HCT116 (cell line): ENCODE results near the gene NSMCE1. TPM values are rescaled to one million over a fixed set of nuclear protein-coding genes. Genes with fewer than 3 reads are reported as not detected.

ENCODE experiments used
- ATAC-seq: fragments of 200-7000 bp; cut with Tn5 transposase; 2 replicates; pipeline ENCODE4 v1.9.1; 2020; ENCODE audit warnings: mild to moderate bottlenecking, moderate library complexity
- BruUV-seq: library from RNA; stranded (reverse); fragments of 400-500 nt; replicated peaks from 2 replicates; lab custom pipeline; 2021; lab: Mats Ljungman, UMichigan
- CTCF ChIA-PET: fragments of 300-600 bp; sonication (Branson Sonifier 250); formaldehyde crosslinking; loops from one replicate; lab custom pipeline; 2021; ENCODE audit warnings: antibody characterized with exemption; lab: Charles Lee
- POLR2A ChIA-PET: fragments of 300-600, 350-600 bp; sonication (Branson Sonifier 250); formaldehyde crosslinking; loops from one replicate; lab custom pipeline; 2021; ENCODE audit warnings: antibody characterized with exemption; lab: Charles Lee
- RAD21 ChIA-PET, 2 experiments: fragments of 300-600 bp; sonication (Branson Sonifier 250); formaldehyde crosslinking; loops; one replicate each; lab custom pipeline; 2023; ENCODE audit warnings: low total read pairs in 2 of 2; ENCODE audit not compliant: uncharacterized antibody in 2 of 2, unreplicated experiment in 2 of 2, low non-redundant PET in 1 of 2; lab: Charles Lee
- DNase-seq: peaks from one replicate; pipeline ENCODE4 v3.0.0-alpha.2; 2010; ENCODE audit warnings: low read depth, low spot score
- H2AFZ ChIP-seq: fragments of 200-600 bp; shearing (Covaris generic), sonication (generic); 2 replicates; pipeline ENCODE4 v1.6.1; 2017; ENCODE audit warnings: low read depth, mixed run types, mixed read lengths, antibody characterized with exemption, low read length; ENCODE audit not compliant: poor library complexity, severe bottlenecking
- H3K27ac ChIP-seq: 2 replicates; pipeline ENCODE4 v1.5.1; 2012; ENCODE audit warnings: low read depth, low read length
- H3K27me3 ChIP-seq: fragments of 200-600 bp; sonication (generic); 2 replicates; pipeline ENCODE4 v1.6.1; 2016; ENCODE audit warnings: mixed run types, low read length, mixed read lengths; ENCODE audit not compliant: insufficient read depth
- H3K36me3 ChIP-seq, 2 experiments: fragments of 200-500 bp in 1 of 2; fragments of 200-600 bp in 1 of 2; sonication (Bioruptor generic) in 1 of 2; sonication (generic) in 1 of 2; 2 replicates each; pipeline versions ENCODE4 v1.5.1 to v1.6.1; 2014 to 2016; ENCODE audit warnings: low read length in 2 of 2, inconsistent platforms in 1 of 2, mixed read lengths in 1 of 2, mixed run types in 1 of 2; ENCODE audit not compliant: insufficient read depth in 2 of 2, control insufficient read depth in 1 of 2
- H3K4me1 ChIP-seq, 2 experiments: fragments of 200-600 bp in 1 of 2; sonication (generic) in 1 of 2; 2 replicates each; pipeline versions ENCODE4 v1.5.1 to v1.6.1; 2012 to 2017; ENCODE audit warnings: low read length in 2 of 2, inconsistent platforms in 1 of 2, mild to moderate bottlenecking in 1 of 2, mixed read lengths in 1 of 2, mixed run types in 1 of 2, moderate library complexity in 1 of 2; ENCODE audit not compliant: insufficient read depth in 2 of 2, control insufficient read depth in 1 of 2
- H3K4me2 ChIP-seq: fragments of 200-600 bp; sonication (generic); 2 replicates; pipeline ENCODE4 v1.6.1; 2017; ENCODE audit warnings: mixed run types, low read length, mixed read lengths
- H3K4me3 ChIP-seq, 2 experiments: fragments of 200-600 bp in 1 of 2; sonication (generic) in 1 of 2; replicated peaks in 1 of 2; 2 replicates each; pipeline ENCODE4 v1.5.1; 2011 to 2016; ENCODE audit warnings: low read length in 2 of 2, control low read depth in 1 of 2, low read depth in 1 of 2, mild to moderate bottlenecking in 1 of 2, mixed read lengths in 1 of 2, mixed run types in 1 of 2
- H3K79me2 ChIP-seq: fragments of 200-600 bp; sonication (generic); 2 replicates; pipeline ENCODE4 v1.6.1; 2017; ENCODE audit warnings: mild to moderate bottlenecking, mixed run types, low read length, moderate library complexity, mixed read lengths; ENCODE audit not compliant: insufficient read depth
- H3K9ac ChIP-seq: fragments of 200-600 bp; sonication (generic); 2 replicates; pipeline ENCODE4 v1.6.1; 2016; ENCODE audit warnings: low read length, mixed read lengths
- H3K9me2 ChIP-seq: fragments of 200-600 bp; sonication (generic), shearing (Covaris generic); 2 replicates; pipeline ENCODE4 v1.6.1; 2017; ENCODE audit warnings: mixed run types, mild to moderate bottlenecking, moderate library complexity; ENCODE audit not compliant: insufficient read depth
- H3K9me3 ChIP-seq, 2 experiments: fragments of 200-500 bp in 1 of 2; fragments of 200-600 bp in 1 of 2; sonication (Bioruptor generic) in 1 of 2; sonication (generic) in 1 of 2; 2 replicates each; pipeline ENCODE4 v1.6.1; 2014 to 2017; ENCODE audit warnings: low read length in 2 of 2, mixed read lengths in 2 of 2, inconsistent platforms in 1 of 2, low read depth in 1 of 2, mild to moderate bottlenecking in 1 of 2, mixed run types in 1 of 2, moderate library complexity in 1 of 2; ENCODE audit not compliant: control insufficient read depth in 1 of 2, insufficient read depth in 1 of 2
- H4K20me1 ChIP-seq: fragments of 200-600 bp; sonication (generic), shearing (Covaris generic); 2 replicates; pipeline ENCODE4 v1.6.1; 2017; ENCODE audit warnings: mixed run types, mild to moderate bottlenecking, moderate library complexity; ENCODE audit not compliant: insufficient read depth
- ATF3 ChIP-seq: IDR thresholded peaks from 2 replicates; pipeline ENCODE4 v1.6.1; 2012
- CBX3 ChIP-seq: IDR thresholded peaks from 2 replicates; pipeline ENCODE4 v1.6.1; 2012; ENCODE audit warnings: low read depth
- EGR1 ChIP-seq: IDR thresholded peaks from 2 replicates; pipeline ENCODE4 v1.6.1; 2012; ENCODE audit warnings: low read depth
- EZH2 ChIP-seq: fragments of 200-600 bp; sonication (generic); IDR thresholded peaks from 2 replicates; pipeline ENCODE4 v1.6.1; 2017; ENCODE audit warnings: antibody characterized with exemption, mixed run types
- EZH2phosphoT487 ChIP-seq: fragments of 200-600 bp; IDR thresholded peaks from 2 replicates; pipeline ENCODE4 v1.6.1; 2018; ENCODE audit warnings: antibody characterized with exemption, borderline replicate concordance
- JUND ChIP-seq: IDR thresholded peaks from 2 replicates; pipeline ENCODE4 v1.6.1; 2012
- POLR2A ChIP-seq: IDR thresholded peaks from 2 replicates; pipeline ENCODE4 v1.7.0; 2011; ENCODE audit warnings: borderline replicate concordance; ENCODE audit not compliant: insufficient read depth, insufficient read length; ENCODE audit errors: extremely low read depth
- POLR2AphosphoS5 ChIP-seq: IDR thresholded peaks from 2 replicates; pipeline ENCODE4 v1.6.1; 2011; ENCODE audit warnings: mild to moderate bottlenecking, low read depth, low read length, moderate library complexity
- RAD21 ChIP-seq: IDR thresholded peaks from 2 replicates; pipeline ENCODE4 v1.6.1; 2012; ENCODE audit warnings: low read depth, mild to moderate bottlenecking
- SIN3A ChIP-seq: IDR thresholded peaks from 2 replicates; pipeline ENCODE4 v1.6.1; 2012; ENCODE audit warnings: low read depth
- SRF ChIP-seq: IDR thresholded peaks from 2 replicates; pipeline ENCODE4 v1.6.1; 2012; ENCODE audit warnings: low read depth
- TCF7L2 ChIP-seq: IDR thresholded peaks from 2 replicates; pipeline ENCODE4 v1.7.0; 2011; ENCODE audit warnings: borderline replicate concordance, inconsistent platforms; ENCODE audit not compliant: insufficient read depth, insufficient read length; ENCODE audit errors: extremely low read depth
- YY1 ChIP-seq: IDR thresholded peaks from 2 replicates; pipeline ENCODE4 v1.6.1; 2011; ENCODE audit warnings: low read length, low read depth, moderate library complexity, mild to moderate bottlenecking; ENCODE audit not compliant: insufficient replicate concordance; ENCODE audit errors: extremely low read depth
- ZFX ChIP-seq: fragments of 450-650 bp; IDR thresholded peaks from 2 replicates; pipeline ENCODE4 v1.6.1; 2017
- ZNF274 ChIP-seq: fragments of 200-500 bp; sonication (Bioruptor generic); IDR thresholded peaks from 2 replicates; pipeline ENCODE4 v1.6.1; 2014; ENCODE audit warnings: mild to moderate bottlenecking, low read depth, low read length, inconsistent platforms
- intact Hi-C: fragments of 100-400 bp; cut with micrococcal nuclease; formaldehyde crosslinking; loops from 2 replicates; pipeline ENCODE4 v1.10.0; 2022
- total RNA-seq: library from RNA; stranded (reverse); gene quantifications from one replicate; pipeline ENCODE4 v1.2.1, GENCODE V29; 2021; ENCODE audit not compliant: unreplicated experiment
- TF ChIP-seq, protein P1 (sequence below): IDR thresholded peaks from 2 replicates; pipeline ENCODE4 v1.6.1; 2012; ENCODE audit warnings: low read depth
- TF ChIP-seq, protein P2 (sequence below): IDR thresholded peaks from 2 replicates; pipeline ENCODE4 v1.6.1; 2012

Gene NSMCE1
- total RNA-seq, 1 experiment from 2014 or later = 85.6 TPM

- Histone ChIP-seq H3K9me2 (no peaks in the 10 kb centered on the region), H3K36me3 (no peaks in the 10 kb centered on the region), H3K9ac (no peak overlapping the region), H3K27me3 (no peaks in the 10 kb centered on the region), H3K9me3 (no peaks in the 10 kb centered on the region), H3K4me2 (no peak overlapping the region), H3K4me3 (no peak overlapping the region), H3K4me1 (peaks cover 17 to 19% of the 10 kb centered on the region in 2 experiments), H3K79me2 (no peaks in the 10 kb centered on the region), H2AFZ (no peak overlapping the region), H3K27ac (no peak overlapping the region), H4K20me1 (no peaks in the 10 kb centered on the region)
- DNase-seq (no peak), ATAC-seq (no peak)
- ChIA-PET POLR2A (no interaction called here), CTCF (no interaction called here), RAD21 (no interaction called here)
- BruUV-seq = no TSS peak
- intact Hi-C loops = no loop called here
- no peak for TF ChIP-seq RAD21
- no peak for TF ChIP-seq EGR1
- TF ChIP-seq SRF = no peak
- no peak for TF ChIP-seq SIN3A
- TF ChIP-seq ZFX = no peak
- no peak for TF ChIP-seq ZNF274
- TF ChIP-seq EZH2phosphoT487 = no peak
Observed at GRCh38 chr16:27208796-27209195, 59.8 kb downstream of the NSMCE1 start.

DNA sequence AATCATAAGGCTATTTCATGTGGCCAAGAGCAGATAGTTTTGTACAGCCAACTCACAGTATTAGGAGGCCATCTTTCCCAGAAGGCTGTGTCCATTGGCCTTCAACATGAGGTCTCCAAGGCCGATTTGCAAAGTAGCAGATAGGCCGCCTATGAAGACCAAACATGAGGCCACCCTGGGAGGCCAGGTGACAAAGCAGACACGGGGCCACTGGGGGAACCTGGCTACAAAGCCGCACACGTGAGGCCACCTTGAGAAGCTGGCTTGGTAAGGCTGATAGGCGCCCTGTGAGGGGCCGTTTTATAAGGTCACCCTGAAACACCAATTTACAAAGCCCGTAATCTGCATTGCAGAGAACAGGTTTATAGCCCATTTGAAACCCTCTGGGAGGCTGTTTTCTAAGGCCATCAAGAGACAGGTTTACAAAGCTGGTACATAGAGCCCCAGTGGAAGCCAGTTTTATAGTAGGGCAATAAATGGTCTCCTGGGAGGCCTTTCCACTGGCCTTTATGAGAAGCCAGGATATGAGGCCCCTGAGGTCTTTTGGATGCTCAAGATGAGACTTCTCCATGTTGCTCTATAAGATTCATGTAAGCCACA is 60.4 kb downstream of the NSMCE1 start:
- H3K4me2 ChIP-seq = no peak overlapping the region
- no peaks in the 10 kb centered on the region for H3K9me2 ChIP-seq
- no peak overlapping the region for H3K9ac ChIP-seq
- TF ChIP-seq, protein P1, sequence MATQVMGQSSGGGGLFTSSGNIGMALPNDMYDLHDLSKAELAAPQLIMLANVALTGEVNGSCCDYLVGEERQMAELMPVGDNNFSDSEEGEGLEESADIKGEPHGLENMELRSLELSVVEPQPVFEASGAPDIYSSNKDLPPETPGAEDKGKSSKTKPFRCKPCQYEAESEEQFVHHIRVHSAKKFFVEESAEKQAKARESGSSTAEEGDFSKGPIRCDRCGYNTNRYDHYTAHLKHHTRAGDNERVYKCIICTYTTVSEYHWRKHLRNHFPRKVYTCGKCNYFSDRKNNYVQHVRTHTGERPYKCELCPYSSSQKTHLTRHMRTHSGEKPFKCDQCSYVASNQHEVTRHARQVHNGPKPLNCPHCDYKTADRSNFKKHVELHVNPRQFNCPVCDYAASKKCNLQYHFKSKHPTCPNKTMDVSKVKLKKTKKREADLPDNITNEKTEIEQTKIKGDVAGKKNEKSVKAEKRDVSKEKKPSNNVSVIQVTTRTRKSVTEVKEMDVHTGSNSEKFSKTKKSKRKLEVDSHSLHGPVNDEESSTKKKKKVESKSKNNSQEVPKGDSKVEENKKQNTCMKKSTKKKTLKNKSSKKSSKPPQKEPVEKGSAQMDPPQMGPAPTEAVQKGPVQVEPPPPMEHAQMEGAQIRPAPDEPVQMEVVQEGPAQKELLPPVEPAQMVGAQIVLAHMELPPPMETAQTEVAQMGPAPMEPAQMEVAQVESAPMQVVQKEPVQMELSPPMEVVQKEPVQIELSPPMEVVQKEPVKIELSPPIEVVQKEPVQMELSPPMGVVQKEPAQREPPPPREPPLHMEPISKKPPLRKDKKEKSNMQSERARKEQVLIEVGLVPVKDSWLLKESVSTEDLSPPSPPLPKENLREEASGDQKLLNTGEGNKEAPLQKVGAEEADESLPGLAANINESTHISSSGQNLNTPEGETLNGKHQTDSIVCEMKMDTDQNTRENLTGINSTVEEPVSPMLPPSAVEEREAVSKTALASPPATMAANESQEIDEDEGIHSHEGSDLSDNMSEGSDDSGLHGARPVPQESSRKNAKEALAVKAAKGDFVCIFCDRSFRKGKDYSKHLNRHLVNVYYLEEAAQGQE = no peak
- TF ChIP-seq SIN3A (no peak), ATF3 (no peak), EZH2 (no peak), TCF7L2 (no peak), POLR2A (no peak), YY1 (no peak), ZNF274 (no peak), POLR2AphosphoS5 (no peak), SRF (no peak), CBX3 (no peak), JUND (no peak)
- TF ChIP-seq, protein P2, sequence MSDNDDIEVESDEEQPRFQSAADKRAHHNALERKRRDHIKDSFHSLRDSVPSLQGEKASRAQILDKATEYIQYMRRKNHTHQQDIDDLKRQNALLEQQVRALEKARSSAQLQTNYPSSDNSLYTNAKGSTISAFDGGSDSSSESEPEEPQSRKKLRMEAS = no peak
- TF ChIP-seq, all 23 proteins: peak for 0
- CTCF ChIA-PET = no interaction called here
- H3K27ac ChIP-seq = no peak overlapping the region
- H3K79me2 ChIP-seq = no peaks in the 10 kb centered on the region
- H3K4me3 ChIP-seq = no peak overlapping the region
- BruUV-seq = no TSS peak
- H3K27me3 ChIP-seq = no peaks in the 10 kb centered on the region
- H3K9me3 ChIP-seq = no peaks in the 10 kb centered on the region
- POLR2A ChIA-PET = no interaction called here
- H3K36me3 ChIP-seq = no peaks in the 10 kb centered on the region
- ATAC-seq (no peak), DNase-seq (no peak)
- intact Hi-C loops = no loop called here
- no peaks in the 10 kb centered on the region for H4K20me1 ChIP-seq
- no peak overlapping the region for H2AFZ ChIP-seq
- H3K4me1 ChIP-seq = peaks cover 17 to 20% of the 10 kb centered on the region in 2 experiments
- RAD21 ChIA-PET = no interaction called here
